NOMO-1 treated with dmso at 0.1 percent for 144 hours (cell line): ENCODE measurements around the gene ANKRD11.
"Not testable (repeated sequence)": the region's sequence is repeated elsewhere in the genome, so short reads cannot be mapped to it uniquely, and the experiment has no call there.

Source experiments
- DNase-seq: peaks from one replicate; lab custom pipeline; 2025; ENCODE audit not compliant: unreplicated experiment; lab: John Stamatoyannopoulos, UW

ANKRD11 gene

GRCh38 chr16:89369266-89369895, 121.0 kb downstream of the ANKRD11 start:
- no peak for DNase-seq

- no peak for DNase-seq
Measured at GRCh38 chr16:89368604-89369249, 121.6 kb downstream of the ANKRD11 start.

- no peak for DNase-seq
Measured at GRCh38 chr16:89367538-89367915, 122.8 kb downstream of the ANKRD11 start.

- DNase-seq: no peak
Measured at GRCh38 chr16:89366561-89367537, 123.5 kb downstream of the ANKRD11 start.

GRCh38 chr16:89365996-89366395, 124.4 kb downstream of the ANKRD11 start:
- no peak for DNase-seq

GRCh38 chr16:89365044-89365467, 125.3 kb downstream of the ANKRD11 start:
- DNase-seq: no peak

GRCh38 chr16:89364606-89365005, 125.8 kb downstream of the ANKRD11 start:
- no peak for DNase-seq

- DNase-seq: no peak
Measured at GRCh38 chr16:89363621-89364393, 126.6 kb downstream of the ANKRD11 start.

- DNase-seq: not testable (repeated sequence)
Measured at GRCh38 chr16:89362540-89363223, 127.7 kb downstream of the ANKRD11 start.

- DNase-seq: no peak
Measured at GRCh38 chr16:89361751-89362539, 128.4 kb downstream of the ANKRD11 start.

- DNase-seq: no peak
Measured at GRCh38 chr16:89360760-89361435, 129.5 kb downstream of the ANKRD11 start.

GRCh38 chr16:89359264-89360147, 130.9 kb downstream of the ANKRD11 start:
- DNase-seq: no peak

GRCh38 chr16:89358030-89359005, 132.0 kb downstream of the ANKRD11 start:
- DNase-seq: no peak

- DNase-seq: peak; percentile 44
Measured at GRCh38 chr16:89357055-89357816, 133.1 kb downstream of the ANKRD11 start.

- DNase-seq: no peak
Measured at GRCh38 chr16:89355686-89356085, 134.7 kb downstream of the ANKRD11 start.

- DNase-seq: no peak
Measured at GRCh38 chr16:89355007-89355406, 135.4 kb downstream of the ANKRD11 start.
